K562 (cell line): ENCODE data around the gene MARCHF5.
A peak's percentile ranks its signal among the peaks of the same experiment; 100 is the strongest.

ENCODE experiments used
- BCOR ChIP-seq: fragments of 450-650 bp; IDR thresholded peaks from 2 replicates; pipeline ENCODE4 v1.6.1; 2016
- CTCF ChIP-seq, 3 experiments: IDR thresholded peaks in 2 of 3; conservative IDR thresholded peaks in 1 of 3; 2 replicates each; pipeline ENCODE4 v1.5.1; 2011 to 2012; ENCODE audit warnings: low read length in 3 of 3, mild to moderate bottlenecking in 3 of 3, control low read depth in 2 of 3, improper control_type of control experiment in 1 of 3, inconsistent platforms in 1 of 3, low read depth in 1 of 3, mixed read lengths in 1 of 3, moderate library complexity in 1 of 3; ENCODE audit not compliant: insufficient read depth in 2 of 3
- DNMT1 ChIP-seq: fragments of 450-650 bp; IDR thresholded peaks from 2 replicates; pipeline ENCODE4 v1.6.1; 2016; ENCODE audit warnings: antibody characterized with exemption, mild to moderate bottlenecking
- EZH2 ChIP-seq: IDR thresholded peaks from 2 replicates; pipeline ENCODE4 v1.6.1; 2012; ENCODE audit warnings: low read depth, mild to moderate bottlenecking, inconsistent platforms, low read length, borderline replicate concordance
- POLR2A ChIP-seq: fragments of 450-650 bp; conservative IDR thresholded peaks from 2 replicates; pipeline ENCODE4 v1.6.1; 2016
- POLR2AphosphoS5 ChIP-seq: IDR thresholded peaks from 2 replicates; pipeline ENCODE4 v1.6.1; 2011; ENCODE audit warnings: mild to moderate bottlenecking, low read depth, low read length, moderate library complexity; ENCODE audit not compliant: control insufficient read depth, insufficient read depth
- RFX5 ChIP-seq: IDR thresholded peaks from 2 replicates; pipeline ENCODE4 v1.6.1; 2011; ENCODE audit warnings: low read depth, mild to moderate bottlenecking, improper control_type of control experiment, low read length
- SP1 ChIP-seq: sonication (generic); formaldehyde crosslinking; IDR thresholded peaks from 2 replicates; pipeline ENCODE4 v1.8.1; 2022; ENCODE audit warnings: mild to moderate bottlenecking, missing genetic modification reagents
- SREBF1 ChIP-seq: fragments of 150-350 bp; IDR thresholded peaks from 2 replicates; pipeline ENCODE4 v1.6.1; 2014; ENCODE audit warnings: antibody characterized with exemption, low read depth, low read length, borderline replicate concordance
- ZNF282 ChIP-seq: sonication (generic); formaldehyde crosslinking; IDR thresholded peaks from 2 replicates; pipeline ENCODE4 v1.8.1; 2023; ENCODE audit warnings: missing genetic modification reagents
- TF ChIP-seq, protein P1 (sequence below): fragments of 450-650 bp; IDR thresholded peaks from 2 replicates; pipeline ENCODE4 v1.6.1; 2018; ENCODE audit warnings: mild to moderate bottlenecking, low read depth; ENCODE audit not compliant: partially characterized antibody

GRCh38 chr10:92366412-92367021 lies 75.5 kb downstream of the MARCHF5 start:
- TF ChIP-seq BCOR (no peak), POLR2AphosphoS5 (no peak), POLR2A (no peak), SP1 (CRISPR knock-in tag) (no peak), EZH2 (no peak), CTCF (IDR thresholded peaks at IDR 0.05 in 2 of 3, conservative IDR thresholded peaks at IDR 0.05 in 1 of 3; ENCODE audit: insufficient read depth in 2 of 3, low read depth in 1 of 3, low read length in 3 of 3) (peak in 1 of 3 experiments; percentile 46; a peak in 2 of 6 replicates), RFX5 (no peak), SREBF1 (no peak), ZNF282 (CRISPR knock-in tag) (no peak), DNMT1 (no peak)
- TF ChIP-seq, protein P1, sequence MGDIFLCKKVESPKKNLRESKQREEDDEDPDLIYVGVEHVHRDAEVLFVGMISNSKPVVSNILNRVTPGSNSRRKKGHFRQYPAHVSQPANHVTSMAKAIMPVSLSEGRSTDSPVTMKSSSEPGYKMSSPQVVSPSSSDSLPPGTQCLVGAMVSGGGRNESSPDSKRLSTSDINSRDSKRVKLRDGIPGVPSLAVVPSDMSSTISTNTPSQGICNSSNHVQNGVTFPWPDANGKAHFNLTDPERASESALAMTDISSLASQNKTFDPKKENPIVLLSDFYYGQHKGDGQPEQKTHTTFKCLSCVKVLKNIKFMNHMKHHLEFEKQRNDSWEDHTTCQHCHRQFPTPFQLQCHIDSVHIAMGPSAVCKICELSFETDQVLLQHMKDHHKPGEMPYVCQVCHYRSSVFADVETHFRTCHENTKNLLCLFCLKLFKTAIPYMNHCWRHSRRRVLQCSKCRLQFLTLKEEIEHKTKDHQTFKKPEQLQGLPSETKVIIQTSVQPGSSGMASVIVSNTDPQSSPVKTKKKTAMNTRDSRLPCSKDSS: no peak
